GM12878 (cell line): ENCODE data around the gene KCTD16.

Experiments used
- CEBPB ChIP-seq, 2 experiments: fragments of 150-350 bp in 1 of 2; IDR thresholded peaks; 2 replicates each; pipeline ENCODE4 v1.6.1; 2012 to 2014; ENCODE audit warnings: low read depth in 2 of 2, low read length in 2 of 2, borderline replicate concordance in 1 of 2, inconsistent platforms in 1 of 2
- REST ChIP-seq: IDR thresholded peaks from 2 replicates; pipeline ENCODE4 v1.6.1; 2012; ENCODE audit warnings: mild to moderate bottlenecking, low read depth, low read length
- SMARCA5 ChIP-seq: fragments of 450-650 bp; IDR thresholded peaks from 2 replicates; pipeline ENCODE4 v1.6.1; 2017; ENCODE audit warnings: mild to moderate bottlenecking
- ZNF384 ChIP-seq: IDR thresholded peaks from 2 replicates; pipeline ENCODE4 v1.6.1; 2012; ENCODE audit warnings: low read depth, mild to moderate bottlenecking, low read length, improper control_type of control experiment, borderline replicate concordance
- TF ChIP-seq, protein P1 (sequence below): fragments of 450-650 bp; formaldehyde crosslinking; IDR thresholded peaks from 2 replicates; pipeline ENCODE4 v1.4.0; 2022; ENCODE audit warnings: mild to moderate bottlenecking, moderate library complexity

GRCh38 chr5:144207875-144208444, 37.3 kb downstream of the KCTD16 start:
- TF ChIP-seq SMARCA5 (no peak), REST (no peak), CEBPB (IDR thresholded peaks at IDR 0.05; ENCODE audit: borderline replicate concordance in 1 of 2, low read depth in 2 of 2, low read length in 2 of 2) (no peak), ZNF384 (no peak)
- TF ChIP-seq, protein P1, sequence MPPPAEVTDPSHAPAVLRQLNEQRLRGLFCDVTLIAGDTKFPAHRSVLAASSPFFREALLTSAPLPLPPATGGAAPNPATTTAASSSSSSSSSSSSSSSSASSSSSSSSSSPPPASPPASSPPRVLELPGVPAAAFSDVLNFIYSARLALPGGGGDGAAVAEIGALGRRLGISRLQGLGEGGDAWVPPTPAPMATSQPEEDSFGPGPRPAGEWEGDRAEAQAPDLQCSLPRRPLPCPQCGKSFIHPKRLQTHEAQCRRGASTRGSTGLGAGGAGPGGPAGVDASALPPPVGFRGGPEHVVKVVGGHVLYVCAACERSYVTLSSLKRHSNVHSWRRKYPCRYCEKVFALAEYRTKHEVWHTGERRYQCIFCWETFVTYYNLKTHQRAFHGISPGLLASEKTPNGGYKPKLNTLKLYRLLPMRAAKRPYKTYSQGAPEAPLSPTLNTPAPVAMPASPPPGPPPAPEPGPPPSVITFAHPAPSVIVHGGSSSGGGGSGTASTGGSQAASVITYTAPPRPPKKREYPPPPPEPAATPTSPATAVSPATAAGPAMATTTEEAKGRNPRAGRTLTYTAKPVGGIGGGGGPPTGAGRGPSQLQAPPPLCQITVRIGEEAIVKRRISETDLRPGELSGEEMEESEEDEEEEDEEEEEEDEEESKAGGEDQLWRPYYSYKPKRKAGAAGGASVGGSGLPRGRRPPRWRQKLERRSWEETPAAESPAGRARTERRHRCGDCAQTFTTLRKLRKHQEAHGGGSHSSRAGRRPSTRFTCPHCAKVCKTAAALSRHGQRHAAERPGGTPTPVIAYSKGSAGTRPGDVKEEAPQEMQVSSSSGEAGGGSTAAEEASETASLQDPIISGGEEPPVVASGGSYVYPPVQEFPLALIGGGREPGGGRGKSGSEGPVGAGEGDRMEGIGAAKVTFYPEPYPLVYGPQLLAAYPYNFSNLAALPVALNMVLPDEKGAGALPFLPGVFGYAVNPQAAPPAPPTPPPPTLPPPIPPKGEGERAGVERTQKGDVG = no peak
